IMR-90 (cell line): ENCODE measurements around the gene USO1. TPM values are rescaled to one million over a fixed set of nuclear protein-coding genes. Genes with fewer than 3 reads are reported as not detected.
"Not testable (repeated sequence)": the region's sequence is repeated elsewhere in the genome, so short reads cannot be mapped to it uniquely, and the experiment has no call there.

ENCODE experiments used
- ATAC-seq: fragments of 200-7000 bp; cut with Tn5 transposase; 2 replicates; pipeline ENCODE4 v1.9.1; 2020; ENCODE audit warnings: low read depth, mild to moderate bottlenecking, moderate library complexity
- BruUV-seq: library from RNA; stranded (reverse); fragments of 400-500 nt; replicated peaks from 2 replicates; lab custom pipeline; 2021; lab: Mats Ljungman, UMichigan
- CTCF ChIA-PET: fragments of 300-600 bp; formaldehyde crosslinking; extraction: SDS; loops from one replicate; lab custom pipeline; 2021; ENCODE audit warnings: antibody characterized with exemption; lab: Yijun Ruan, JAX
- POLR2A ChIA-PET: fragments of 300-600 bp; sonication (Branson Sonifier 250); formaldehyde crosslinking; loops from one replicate; lab custom pipeline; 2022; ENCODE audit warnings: antibody characterized with exemption; ENCODE audit not compliant: unreplicated experiment; lab: Charles Lee
- DNase-seq: peaks from one replicate; pipeline ENCODE4 v3.0.0; 2013
- H2AFZ ChIP-seq: replicated peaks from 2 replicates; pipeline ENCODE3; 2013; ENCODE audit warnings: low read length, mild to moderate bottlenecking; ENCODE audit not compliant: poor library complexity
- H2AK5ac ChIP-seq: 2 replicates; pipeline ENCODE4 v1.6.1; 2013; ENCODE audit warnings: low read depth, low read length, inconsistent platforms
- H2AK9ac ChIP-seq: replicated peaks from 2 replicates; pipeline ENCODE3; 2013; ENCODE audit warnings: mild to moderate bottlenecking, low read depth, low read length, moderate library complexity; ENCODE audit not compliant: poor library complexity
- H2BK120ac ChIP-seq: 2 replicates; pipeline ENCODE4 v1.6.1; 2013; ENCODE audit warnings: low read depth, low read length, inconsistent platforms
- H2BK15ac ChIP-seq: 3 replicates; pipeline ENCODE4 v1.6.1; 2013; ENCODE audit warnings: low read depth, low read length, inconsistent platforms
- H2BK20ac ChIP-seq: 2 replicates; pipeline ENCODE4 v1.6.1; 2013; ENCODE audit warnings: low read depth, mild to moderate bottlenecking, inconsistent platforms, low read length, moderate library complexity
- H2BK5ac ChIP-seq: 2 replicates; pipeline ENCODE4 v1.6.1; 2013; ENCODE audit warnings: mild to moderate bottlenecking, low read depth, low read length, inconsistent platforms; ENCODE audit not compliant: poor library complexity, severe bottlenecking
- H3K14ac ChIP-seq: replicated peaks from 2 replicates; pipeline ENCODE4 v1.6.1; 2013; ENCODE audit warnings: low read depth, low read length, inconsistent platforms
- H3K18ac ChIP-seq: 2 replicates; pipeline ENCODE4 v1.6.1; 2013; ENCODE audit warnings: low read depth, low read length, control low read depth
- H3K23ac ChIP-seq: 2 replicates; pipeline ENCODE4 v1.6.1; 2013; ENCODE audit warnings: low read depth, low read length, inconsistent platforms
- H3K27ac ChIP-seq: 2 replicates; pipeline ENCODE4 v1.5.1; 2013; ENCODE audit warnings: mild to moderate bottlenecking, control low read depth, low read length; ENCODE audit not compliant: insufficient read depth
- H3K27me3 ChIP-seq: 2 replicates; pipeline ENCODE4 v1.6.1; 2013; ENCODE audit warnings: low read length; ENCODE audit not compliant: control insufficient read depth, insufficient read depth
- H3K36me3 ChIP-seq: 2 replicates; pipeline ENCODE4 v1.6.1; 2013; ENCODE audit warnings: low read length, mixed read lengths; ENCODE audit not compliant: control insufficient read depth, insufficient read depth
- H3K4ac ChIP-seq: 2 replicates; pipeline ENCODE4 v1.6.1; 2013; ENCODE audit warnings: low read depth, low read length, inconsistent platforms
- H3K4me1 ChIP-seq: 2 replicates; pipeline ENCODE4 v1.6.1; 2013; ENCODE audit warnings: low read length, mixed read lengths; ENCODE audit not compliant: control insufficient read depth, insufficient read depth
- H3K4me2 ChIP-seq: 2 replicates; pipeline ENCODE4 v1.6.1; 2013; ENCODE audit warnings: low read depth, mild to moderate bottlenecking, control low read depth, low read length, moderate library complexity
- H3K4me3 ChIP-seq: 2 replicates; pipeline ENCODE4 v1.5.1; 2013; ENCODE audit warnings: low read depth, mild to moderate bottlenecking, control low read depth, low read length, moderate library complexity; ENCODE audit not compliant: insufficient read depth
- H3K56ac ChIP-seq: 2 replicates; pipeline ENCODE4 v1.6.1; 2013; ENCODE audit warnings: low read length, inconsistent platforms; ENCODE audit not compliant: insufficient read depth; ENCODE audit errors: extremely low read depth
- H3K79me1 ChIP-seq, 2 experiments: 2 replicates each; pipeline ENCODE4 v1.6.1; 2013; ENCODE audit warnings: low read length in 2 of 2, inconsistent platforms in 1 of 2, low read depth in 1 of 2
- H3K9ac ChIP-seq: 2 replicates; pipeline ENCODE4 v1.6.1; 2013; ENCODE audit warnings: low read depth, low read length, control low read depth
- H3K9me1 ChIP-seq: 2 replicates; pipeline ENCODE4 v1.6.1; 2013; ENCODE audit warnings: low read length, inconsistent platforms; ENCODE audit not compliant: insufficient read depth
- H3K9me3 ChIP-seq: 2 replicates; pipeline ENCODE4 v1.6.1; 2013; ENCODE audit warnings: low read length; ENCODE audit not compliant: control insufficient read depth, insufficient read depth
- H4K20me1 ChIP-seq: 2 replicates; pipeline ENCODE4 v1.6.1; 2013; ENCODE audit warnings: low read length, inconsistent platforms; ENCODE audit not compliant: insufficient read depth
- H4K5ac ChIP-seq: 2 replicates; pipeline ENCODE4 v1.6.1; 2013; ENCODE audit warnings: mild to moderate bottlenecking, low read depth, low read length, control low read depth
- H4K8ac ChIP-seq, 2 experiments: 2 replicates each; pipeline ENCODE4 v1.6.1; 2013; ENCODE audit warnings: low read depth in 2 of 2, low read length in 2 of 2, control low read depth in 1 of 2, inconsistent platforms in 1 of 2
- H4K91ac ChIP-seq: 2 replicates; pipeline ENCODE4 v1.6.1; 2013; ENCODE audit warnings: low read depth, low read length, inconsistent platforms; ENCODE audit not compliant: insufficient read depth
- BHLHE40 ChIP-seq: fragments of 150-350 bp; IDR thresholded peaks from 2 replicates; pipeline ENCODE4 v1.6.1; 2016; ENCODE audit warnings: mild to moderate bottlenecking, low read depth, low read length
- CHD1 ChIP-seq: IDR thresholded peaks from 2 replicates; pipeline ENCODE4 v1.6.1; 2012; ENCODE audit warnings: low read depth, low read length, improper control_type of control experiment
- MAFK ChIP-seq: IDR thresholded peaks from 2 replicates; pipeline ENCODE4 v1.6.1; 2012; ENCODE audit warnings: low read depth, low read length, improper control_type of control experiment
- MAZ ChIP-seq: IDR thresholded peaks from 2 replicates; pipeline ENCODE4 v1.6.1; 2012; ENCODE audit warnings: low read depth, mild to moderate bottlenecking, low read length, improper control_type of control experiment, moderate library complexity, borderline replicate concordance
- MXI1 ChIP-seq: IDR thresholded peaks from 2 replicates; pipeline ENCODE4 v1.6.1; 2012; ENCODE audit warnings: low read depth, mild to moderate bottlenecking, low read length, moderate library complexity, borderline replicate concordance
- POLR2A ChIP-seq: IDR thresholded peaks from 2 replicates; pipeline ENCODE4 v1.6.1; 2012; ENCODE audit warnings: mild to moderate bottlenecking, low read depth, low read length
- RCOR1 ChIP-seq: IDR thresholded peaks from 2 replicates; pipeline ENCODE4 v1.6.1; 2012; ENCODE audit warnings: mild to moderate bottlenecking, low read length, improper control_type of control experiment; ENCODE audit not compliant: insufficient replicate concordance
- RFX5 ChIP-seq: IDR thresholded peaks from 2 replicates; pipeline ENCODE4 v1.8.0; 2012; ENCODE audit warnings: low read depth, mild to moderate bottlenecking, low read length, moderate library complexity
- WGBS, 2 experiments: methylation state at CpG; one replicate each; pipeline versions ENCODE4 v1.1.5 to v1.1.7; 2013; ENCODE audit warnings: missing lambda C conversion rate in 2 of 2; ENCODE audit not compliant: insufficient read length in 1 of 2; ENCODE audit errors: extremely low coverage in 2 of 2; 5-methylcytosine and 5-hydroxymethylcytosine counted together
- dilution Hi-C: fragments of 300-500 bp; cut with HindIII; formaldehyde crosslinking; loops from one replicate; pipeline ENCODE4 v1.14.3; 2018; ENCODE audit warnings: low sequenced_read_pairs; ENCODE audit not compliant: unreplicated experiment
- in situ Hi-C: fragments of 300-500 bp; cut with MboI; formaldehyde crosslinking; loops from 3 replicates; pipeline ENCODE4 v1.14.3; 2019; ENCODE audit warnings: low sequenced_read_pairs, inconsistent platforms, mixed read lengths
- intact Hi-C: fragments of 100-400 bp; cut with micrococcal nuclease; formaldehyde crosslinking; loops from 2 replicates; pipeline ENCODE4 v1.10.0; 2022
- polyA plus RNA-seq, 3 experiments: library from polyadenylated mRNA; depleted of rRNA; stranded (reverse); fragments of >200 nt; gene quantifications; 2 replicates each; pipeline ENCODE4 v1.2.3, GENCODE V29; 2012; ENCODE audit warnings: low replicate concordance in 1 of 3
- total RNA-seq: library from RNA; depleted of rRNA; stranded (reverse); fragments of >200 nt; gene quantifications from 2 replicates; pipeline ENCODE4 v1.2.3, GENCODE V29; 2012

The USO1 gene
- total and polyA plus RNA-seq, 2 of the 4 experiments (the other 2 are of a cell fraction), result 63.7 to 121 TPM

GRCh38 chr4:75724867-75725724, 719 bp downstream of the USO1 start:
- ChIA-PET CTCF (interaction anchor here (0.5 to 2.3 kb wide), 13 partner anchors 9 to 1510 kb away, joined by 3 to 10 read pairs (median 4); partner anchors contain the start of gene G3BP2), POLR2A (no interaction called here)
- DNase-seq, result peak; percentile 79

GRCh38 chr4:75725942-75726538, 1.7 kb downstream of the USO1 start:
- H2AFZ ChIP-seq, H4K91ac ChIP-seq, H2BK20ac ChIP-seq, H3K9me1 ChIP-seq, H3K9me3 ChIP-seq, in situ Hi-C loops, H3K56ac ChIP-seq, H3K18ac ChIP-seq, DNase-seq, H2AK5ac ChIP-seq, POLR2A ChIA-PET, dilution Hi-C loops, H4K5ac ChIP-seq, H2BK15ac ChIP-seq, H3K27me3 ChIP-seq, H2BK120ac ChIP-seq, H2AK9ac ChIP-seq, H3K27ac ChIP-seq, H3K36me3 ChIP-seq, ATAC-seq, BruUV-seq: not testable (repeated sequence)
- Histone ChIP-seq H3K14ac (peak overlapping the region; percentile 59), H3K79me1 (peaks cover 3 to 48% of the 10 kb centered on the region in 2 experiments; a peak in 2 of 4 replicates), H3K23ac (peak overlapping the region; percentile 84; the same call in 1 of the 2 replicates), H3K9ac (peak overlapping the region; percentile 93; the same call in 1 of the 2 replicates), H3K4me1 (peaks cover 10% of the 10 kb centered on the region), H3K4ac (peak overlapping the region; percentile 5; the same call in 1 of the 2 replicates), H4K8ac (0 out of 4 replicates have a peak overlapping the region, but pooled peaks of 1 of the 2 experiments have one; percentile 49), H4K20me1 (peaks cover 27% of the 10 kb centered on the region; the same call in 1 of the 2 replicates), H3K4me3 (peak overlapping the region; percentile 70), H2BK5ac (peak overlapping the region; percentile 27), H3K4me2 (peak overlapping the region; percentile 94)
- intact Hi-C loops, result loop anchor here (2.0 kb wide), 1 partner anchor 123 kb away; no protein-coding TSS in a partner anchor
- WGBS, 2 experiments, result 100% methylated on average over 1 of the region's 20 CpGs; no CpG with 5 or more reads in 1 of the 2 experiments
- CTCF ChIA-PET, result interaction anchor here (0.6 to 0.8 kb wide), 2 partner anchors 144 to 190 kb away, joined by 3 read pairs; no protein-coding TSS in a partner anchor

More at GRCh38 chr4:75724867-75725724, 719 bp downstream of the USO1 start:
- peak overlapping the region; percentile 94 for H3K4me2 ChIP-seq
- peak; percentile 39; the same call in 1 of the 2 replicates for TF ChIP-seq BHLHE40
- peak; percentile 29 for TF ChIP-seq RCOR1
- TF ChIP-seq MXI1, result peak; percentile 85; the same call in 1 of the 2 replicates
- no peak for TF ChIP-seq MAFK
- TF ChIP-seq CHD1, result peak; percentile 76; the same call in 1 of the 2 replicates
- peak; percentile 71; the same call in 1 of the 2 replicates for TF ChIP-seq MAZ
- peak; percentile 82; the same call in 1 of the 2 replicates for TF ChIP-seq POLR2A
- TF ChIP-seq RFX5, result no peak
- H3K27me3 ChIP-seq, result no peaks in the 10 kb centered on the region
- no peaks in the 10 kb centered on the region for H3K36me3 ChIP-seq
- peak overlapping the region; percentile 88 for H2AFZ ChIP-seq
- peak; percentile 57 for ATAC-seq
- peak overlapping the region; percentile 82 for H3K27ac ChIP-seq
- peak overlapping the region; percentile 93 for H3K9ac ChIP-seq
- H3K18ac ChIP-seq, result peak overlapping the region; percentile 66
- H4K8ac ChIP-seq, result peak overlapping the region; percentile 34 to 90
- peak overlapping the region; percentile 98 for H2AK9ac ChIP-seq
- H2AK5ac ChIP-seq, result peak overlapping the region; percentile 92
- H3K79me1 ChIP-seq, result peaks cover 0 to 44% of the 10 kb centered on the region in 2 experiments; a peak in 2 of 4 replicates
- H3K56ac ChIP-seq, result peak overlapping the region; percentile 96
- no peaks in the 10 kb centered on the region; the same call in 1 of the 2 replicates for H3K9me1 ChIP-seq
- peak overlapping the region; percentile 35 for H2BK120ac ChIP-seq
- H3K23ac ChIP-seq, result peak overlapping the region; percentile 88
- TSS peak; percentile 32 for BruUV-seq
- peak overlapping the region; percentile 93 for H3K14ac ChIP-seq
- H3K4ac ChIP-seq, result peak overlapping the region; percentile 86
- peaks cover 27% of the 10 kb centered on the region; the same call in 1 of the 2 replicates for H4K20me1 ChIP-seq
- peaks cover 10% of the 10 kb centered on the region for H3K4me1 ChIP-seq
- H2BK15ac ChIP-seq, result peak overlapping the region; percentile 16; the same call in 1 of the 3 replicates
- in situ Hi-C loops, result no loop called here
- H4K91ac ChIP-seq, result peak overlapping the region; percentile 91
- peak overlapping the region; percentile 70 for H3K4me3 ChIP-seq
- dilution Hi-C loops, result no loop called here
- no peaks in the 10 kb centered on the region for H3K9me3 ChIP-seq
- H2BK5ac ChIP-seq, result peak overlapping the region; percentile 79
- H2BK20ac ChIP-seq, result no peak overlapping the region
- H4K5ac ChIP-seq, result peak overlapping the region; percentile 34
- WGBS, 2 experiments, result 0% methylated on average over 7 of the region's 50 CpGs; no CpG with 5 or more reads in 1 of the 2 experiments
- intact Hi-C loops, result loop anchor here (1.0 to 5.0 kb wide), 3 partner anchors 52 to 124 kb away; partner anchors contain the start of gene G3BP2
